Liver (tissue), 9 donors: ENCODE data around the gene PAPPA2. TPM values are rescaled to one million over a fixed set of nuclear protein-coding genes. Genes with fewer than 3 reads are reported as not detected.

Source experiments
- DNase-seq: peaks from one replicate; pipeline ENCODE4 v3.0.0-alpha.2; 2017; ENCODE audit warnings: low spot score
- H3K27ac ChIP-seq, 2 donors: one replicate each; pipeline ENCODE4 v1.7.0; 2013; ENCODE audit warnings: inconsistent platforms in 2 of 2, low read length in 2 of 2, control low read depth in 1 of 2, low read depth in 1 of 2, mild to moderate bottlenecking in 1 of 2
- H3K27me3 ChIP-seq, 4 donors: one replicate each; pipeline versions ENCODE4 v1.6.1 to v1.7.0; 2013; ENCODE audit warnings: low read length in 3 of 4, inconsistent platforms in 1 of 4, mild to moderate bottlenecking in 1 of 4, moderate library complexity in 1 of 4; ENCODE audit not compliant: control insufficient read depth in 4 of 4, insufficient read depth in 4 of 4
- H3K36me3 ChIP-seq, 4 donors: one replicate each; pipeline versions ENCODE4 v1.6.1 to v1.7.0; 2013; ENCODE audit warnings: low read length in 3 of 4, mild to moderate bottlenecking in 3 of 4, low read depth in 1 of 4, moderate library complexity in 1 of 4; ENCODE audit not compliant: control insufficient read depth in 4 of 4, insufficient read depth in 3 of 4
- H3K4me1 ChIP-seq, 4 donors: one replicate each; pipeline versions ENCODE4 v1.6.1 to v1.7.0; 2013; ENCODE audit warnings: low read length in 3 of 4, mild to moderate bottlenecking in 3 of 4, moderate library complexity in 1 of 4; ENCODE audit not compliant: control insufficient read depth in 4 of 4, insufficient read depth in 4 of 4
- H3K4me3 ChIP-seq, 3 donors: one replicate each; pipeline versions ENCODE4 v1.6.1 to v1.7.0; 2013; ENCODE audit warnings: low read length in 3 of 3, control low read depth in 1 of 3, low read depth in 1 of 3, mild to moderate bottlenecking in 1 of 3
- H3K9ac ChIP-seq, 2 donors: one replicate each; pipeline ENCODE4 v1.7.0; 2013; ENCODE audit warnings: low read length in 2 of 2, mild to moderate bottlenecking in 2 of 2, moderate library complexity in 2 of 2, control low read depth in 1 of 2, low read depth in 1 of 2
- H3K9me3 ChIP-seq, 4 donors: one replicate each; pipeline versions ENCODE4 v1.6.1 to v1.7.0; 2013; ENCODE audit warnings: low read length in 3 of 4; ENCODE audit not compliant: control insufficient read depth in 4 of 4
- ATF3 ChIP-seq: IDR thresholded peaks from 2 replicates; pipeline ENCODE4 v1.6.1; 2016; ENCODE audit warnings: antibody characterized with exemption
- CTCF ChIP-seq: fragments of 150-350 bp; IDR thresholded peaks from 2 replicates; pipeline ENCODE4 v1.5.1; 2017; ENCODE audit warnings: improper control_type of control experiment, low read depth, low read length; ENCODE audit not compliant: missing input control
- EGR1 ChIP-seq, 2 donors: IDR thresholded peaks; 2 replicates each; pipeline ENCODE4 v1.6.1; 2016 to 2018; ENCODE audit warnings: antibody characterized with exemption in 2 of 2, low read depth in 2 of 2
- FOXA1 ChIP-seq: IDR thresholded peaks from 2 replicates; pipeline ENCODE4 v1.6.1; 2016; ENCODE audit warnings: antibody characterized with exemption
- FOXA2 ChIP-seq: IDR thresholded peaks from 2 replicates; pipeline ENCODE4 v1.6.1; 2016; ENCODE audit warnings: antibody characterized with exemption
- HNF4G ChIP-seq: IDR thresholded peaks from 2 replicates; pipeline ENCODE4 v1.6.1; 2016; ENCODE audit warnings: antibody characterized with exemption
- JUND ChIP-seq, 2 donors: IDR thresholded peaks; 2 replicates each; pipeline ENCODE4 v1.6.1; 2016; ENCODE audit warnings: antibody characterized with exemption in 2 of 2
- MAX ChIP-seq: IDR thresholded peaks from 2 replicates; pipeline ENCODE4 v1.6.1; 2016; ENCODE audit warnings: antibody characterized with exemption
- RAD21 ChIP-seq, 2 donors: IDR thresholded peaks; 2 replicates each; pipeline ENCODE4 v1.6.1; 2016; ENCODE audit warnings: antibody characterized with exemption in 2 of 2, mild to moderate bottlenecking in 2 of 2
- REST ChIP-seq: IDR thresholded peaks from 2 replicates; pipeline ENCODE4 v1.6.1; 2016; ENCODE audit warnings: antibody characterized with exemption, mild to moderate bottlenecking
- RXRA ChIP-seq, 2 donors: IDR thresholded peaks; 2 replicates each; pipeline ENCODE4 v1.6.1; 2017 to 2018; ENCODE audit warnings: antibody characterized with exemption in 2 of 2, mild to moderate bottlenecking in 1 of 2
- SP1 ChIP-seq: IDR thresholded peaks from 2 replicates; pipeline ENCODE4 v1.6.1; 2018; ENCODE audit warnings: antibody characterized with exemption, mild to moderate bottlenecking
- TAF1 ChIP-seq: conservative IDR thresholded peaks from 2 replicates; pipeline ENCODE4 v1.6.1; 2016; ENCODE audit warnings: antibody characterized with exemption, mild to moderate bottlenecking
- YY1 ChIP-seq: IDR thresholded peaks from 2 replicates; pipeline ENCODE4 v1.6.1; 2016; ENCODE audit warnings: antibody characterized with exemption, mild to moderate bottlenecking
- WGBS: extraction: QIAGEN DNeasy Blood & Tissue Kit; methylation state at CpG from one replicate; pipeline ENCODE4 v1.1.7; 2013; 5-methylcytosine and 5-hydroxymethylcytosine counted together
- polyA plus RNA-seq, 2 donors: library from polyadenylated mRNA; stranded (reverse) in 1 of 2; unstranded in 1 of 2; fragments of 200-250 nt in 1 of 2; fragments of >200 nt in 1 of 2; fragmentation: Nextera tagmentation in 1 of 2; extraction: Ambion mirVana in 1 of 2; gene quantifications; one replicate each; pipeline versions ENCODE4 v1.2.1 to v1.2.3, GENCODE V29; 2013 to 2015
- total RNA-seq, 2 donors: library from RNA; depleted of rRNA; stranded (reverse); fragments of >200 nt; gene quantifications; one replicate each; pipeline ENCODE4 v1.2.3, GENCODE V29; 2014
- TF ChIP-seq, protein P1 (sequence below): IDR thresholded peaks from 2 replicates; pipeline ENCODE4 v1.6.1; 2016; ENCODE audit warnings: antibody characterized with exemption
- donor health status: healthy.
- donor health status: healthy.
- donor health status: healthy.
- donor health status: healthy.
- donor health status: healthy.

The PAPPA2 gene
- total and polyA plus RNA-seq, 4 donors: 0.19 to 27.2 (median 13.4) TPM

DNA sequence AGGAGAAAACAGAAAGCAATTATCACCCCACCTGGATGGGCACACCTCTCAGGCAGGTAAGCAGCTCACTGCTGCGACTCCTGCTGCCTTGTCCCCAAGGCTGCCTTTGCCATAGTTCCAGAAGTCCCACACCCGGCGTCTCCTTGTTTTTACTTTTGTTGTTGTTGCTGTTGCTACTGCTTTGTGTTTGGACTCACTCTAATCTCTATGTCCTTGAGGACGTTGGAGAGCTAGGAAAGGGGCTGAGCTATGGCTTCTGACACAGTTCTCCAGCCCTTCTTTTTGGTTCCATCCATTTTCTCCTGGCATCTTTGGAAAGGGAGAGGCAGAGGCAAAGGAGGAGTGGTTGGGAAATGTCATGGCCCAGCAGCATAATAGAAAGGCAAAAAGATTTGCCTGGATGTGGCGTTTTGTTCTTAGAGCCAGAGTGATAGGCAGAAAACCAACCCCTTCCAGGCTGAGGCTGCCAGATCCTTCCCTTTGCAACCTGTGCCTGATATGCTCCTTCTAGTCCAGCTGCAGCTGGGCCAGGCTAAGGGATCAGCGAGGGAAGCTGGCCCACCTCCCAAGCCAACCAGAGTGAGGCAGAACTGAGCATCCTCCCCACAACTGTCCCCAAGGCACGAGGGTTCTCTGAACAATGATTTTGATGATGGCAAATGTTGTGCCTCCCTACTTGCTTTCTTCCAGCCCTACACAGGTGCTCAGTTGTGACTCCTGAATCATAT lies 430.8 kb downstream of the PAPPA2 start:
- Histone ChIP-seq H3K9me3 (no peaks in the 10 kb centered on the region), H3K4me1 (peaks cover 0 to 4% (median 3%) of the 10 kb centered on the region in 4 donors), H3K27me3 (peaks cover 0 to 8% (median 3%) of the 10 kb centered on the region in 4 donors), H3K36me3 (no peaks in the 10 kb centered on the region), H3K27ac (no peak overlapping the region), H3K4me3 (no peak overlapping the region), H3K9ac (no peak overlapping the region)
- WGBS: 51% methylated on average over 7 of the region's 7 CpGs
- no peak for DNase-seq
- TF ChIP-seq HNF4G (no peak), JUND (IDR thresholded peaks at IDR 0.05) (no peak), SP1 (no peak), RXRA (IDR thresholded peaks at IDR 0.05) (no peak), YY1 (no peak), REST (no peak), MAX (no peak), EGR1 (IDR thresholded peaks at IDR 0.05; ENCODE audit: low read depth in 2 of 2) (no peak), CTCF (no peak), RAD21 (IDR thresholded peaks at IDR 0.05) (no peak), ATF3 (no peak), FOXA1 (no peak)
- TF ChIP-seq, protein P1, sequence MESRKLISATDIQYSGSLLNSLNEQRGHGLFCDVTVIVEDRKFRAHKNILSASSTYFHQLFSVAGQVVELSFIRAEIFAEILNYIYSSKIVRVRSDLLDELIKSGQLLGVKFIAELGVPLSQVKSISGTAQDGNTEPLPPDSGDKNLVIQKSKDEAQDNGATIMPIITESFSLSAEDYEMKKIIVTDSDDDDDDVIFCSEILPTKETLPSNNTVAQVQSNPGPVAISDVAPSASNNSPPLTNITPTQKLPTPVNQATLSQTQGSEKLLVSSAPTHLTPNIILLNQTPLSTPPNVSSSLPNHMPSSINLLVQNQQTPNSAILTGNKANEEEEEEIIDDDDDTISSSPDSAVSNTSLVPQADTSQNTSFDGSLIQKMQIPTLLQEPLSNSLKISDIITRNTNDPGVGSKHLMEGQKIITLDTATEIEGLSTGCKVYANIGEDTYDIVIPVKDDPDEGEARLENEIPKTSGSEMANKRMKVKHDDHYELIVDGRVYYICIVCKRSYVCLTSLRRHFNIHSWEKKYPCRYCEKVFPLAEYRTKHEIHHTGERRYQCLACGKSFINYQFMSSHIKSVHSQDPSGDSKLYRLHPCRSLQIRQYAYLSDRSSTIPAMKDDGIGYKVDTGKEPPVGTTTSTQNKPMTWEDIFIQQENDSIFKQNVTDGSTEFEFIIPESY: no peak

DNA sequence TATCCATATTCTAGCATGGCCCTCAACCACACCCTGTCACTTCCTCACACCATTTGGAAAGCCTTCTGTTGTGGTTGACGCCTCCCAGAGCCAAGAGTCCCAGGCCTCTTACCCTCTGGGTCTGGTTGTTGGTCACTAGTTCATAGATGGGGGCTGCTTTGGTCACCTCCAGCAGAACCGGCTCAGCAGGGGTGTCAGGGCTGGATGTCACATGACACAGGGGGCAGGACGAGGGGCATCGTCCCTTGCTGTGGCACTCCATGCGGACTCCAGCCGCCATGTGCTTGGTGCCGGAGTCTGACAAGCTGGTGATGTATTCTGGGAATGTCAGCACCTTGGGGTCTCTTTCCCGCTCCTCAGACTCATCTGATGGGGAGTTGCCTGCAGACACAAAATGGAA lies 431.5 kb downstream of the PAPPA2 start:
- H3K27ac ChIP-seq: no peak overlapping the region
- DNase-seq: no peak
- no peaks in the 10 kb centered on the region for H3K9me3 ChIP-seq
- TF ChIP-seq ATF3: no peak
- no peak for TF ChIP-seq HNF4G
- TF ChIP-seq YY1: no peak
- no peak for TF ChIP-seq EGR1 (IDR thresholded peaks at IDR 0.05; ENCODE audit: low read depth in 2 of 2)
- TF ChIP-seq RAD21 (IDR thresholded peaks at IDR 0.05): no peak
- TF ChIP-seq MAX: no peak
- no peak for TF ChIP-seq FOXA2
- TF ChIP-seq TAF1: no peak
- no peak overlapping the region for H3K4me3 ChIP-seq
- WGBS: 79% methylated on average over 8 of the region's 8 CpGs
- no peak overlapping the region for H3K9ac ChIP-seq
- peaks cover 0 to 4% (median 3%) of the 10 kb centered on the region in 4 donors for H3K4me1 ChIP-seq
- H3K36me3 ChIP-seq: no peaks in the 10 kb centered on the region
- H3K27me3 ChIP-seq: peaks cover 0 to 8% (median 3%) of the 10 kb centered on the region in 4 donors
